HepG2 (cell line): ENCODE data around the gene MUL1.

Source experiments
- ATF7-NPFF ChIP-seq: sonication (generic); formaldehyde crosslinking; IDR thresholded peaks from 2 replicates; pipeline ENCODE4 v1.8.1; 2023; ENCODE audit warnings: mild to moderate bottlenecking, low read depth, missing genetic modification reagents, moderate library complexity
- CBFB ChIP-seq: sonication (generic); formaldehyde crosslinking; IDR thresholded peaks from 2 replicates; pipeline ENCODE4 v1.4.0; 2020; ENCODE audit warnings: missing genetic modification reagents
- CREB1 ChIP-seq, 2 experiments: fragments of 450-650 bp in 1 of 2; IDR thresholded peaks; 2 replicates each; pipeline ENCODE4 v1.6.1; 2016 to 2017; ENCODE audit warnings: control low read depth in 1 of 2, mild to moderate bottlenecking in 1 of 2, missing compliant biosample characterization in 1 of 2, missing genetic modification characterization in 1 of 2
- CREM ChIP-seq, 2 experiments: sonication (generic) in 1 of 2; formaldehyde crosslinking in 1 of 2; IDR thresholded peaks; 2 replicates each; pipeline versions ENCODE4 v1.4.0 to v1.6.1; 2016 to 2020; ENCODE audit warnings: antibody characterized with exemption in 1 of 2, mild to moderate bottlenecking in 1 of 2, missing genetic modification reagents in 1 of 2
- CTCF ChIP-seq: sonication (generic); formaldehyde crosslinking; IDR thresholded peaks from 2 replicates; pipeline ENCODE4 v1.5.0; 2020; ENCODE audit warnings: mild to moderate bottlenecking, missing genetic modification reagents, moderate library complexity
- POLR2A ChIP-seq, 2 experiments: IDR thresholded peaks; 2 replicates each; pipeline ENCODE4 v1.6.1; 2011; ENCODE audit warnings: low read depth in 2 of 2, low read length in 2 of 2, mild to moderate bottlenecking in 1 of 2, moderate library complexity in 1 of 2; ENCODE audit not compliant: insufficient read depth in 1 of 2
- RAD51 ChIP-seq: fragments of 450-650 bp; IDR thresholded peaks from 2 replicates; pipeline ENCODE4 v1.6.1; 2016; ENCODE audit warnings: borderline replicate concordance
- RFX5 ChIP-seq: IDR thresholded peaks from 2 replicates; pipeline ENCODE4 v1.6.1; 2011; ENCODE audit warnings: low read depth, low read length, improper control_type of control experiment
- ZBED4 ChIP-seq: sonication (generic); formaldehyde crosslinking; IDR thresholded peaks from 2 replicates; pipeline ENCODE4 v1.4.0; 2020; ENCODE audit warnings: missing genetic modification reagents, borderline replicate concordance
- ZKSCAN5 ChIP-seq: sonication (generic); formaldehyde crosslinking; IDR thresholded peaks from 2 replicates; pipeline ENCODE4 v1.5.1; 2020; ENCODE audit warnings: mild to moderate bottlenecking, missing genetic modification reagents
- ZNF468 ChIP-seq: sonication (generic); formaldehyde crosslinking; IDR thresholded peaks from 2 replicates; pipeline ENCODE4 v1.8.0; 2022; ENCODE audit warnings: mild to moderate bottlenecking, moderate library complexity, missing genetic modification reagents

GRCh38 chr1:20528221-20528620 is 20.3 kb upstream of the MUL1 start:
- no peak for TF ChIP-seq POLR2A (IDR thresholded peaks at IDR 0.05; ENCODE audit: insufficient read depth in 1 of 2, low read depth in 2 of 2, low read length in 2 of 2)
- TF ChIP-seq RFX5, result no peak
- no peak for TF ChIP-seq RAD51
- TF ChIP-seq ATF7-NPFF (CRISPR knock-in tag), result no peak
- no peak for TF ChIP-seq CTCF (CRISPR knock-in tag)
- TF ChIP-seq CBFB, result no peak
- TF ChIP-seq ZBED4 (CRISPR knock-in tag), result no peak
- no peak for TF ChIP-seq CREB1 (IDR thresholded peaks at IDR 0.05)
- no peak for TF ChIP-seq CREB1 (CRISPR knock-in tag; IDR thresholded peaks at IDR 0.05)
- no peak for TF ChIP-seq ZNF468
- no peak for TF ChIP-seq ZKSCAN5 (CRISPR knock-in tag)
- no peak for TF ChIP-seq CREM (IDR thresholded peaks at IDR 0.05)
- no peak for TF ChIP-seq CREM (CRISPR knock-in tag; IDR thresholded peaks at IDR 0.05)
